Peyer's patch (tissue), 4 donors: Measurements from ENCODE around the gene SCAP.

Experiments
- CTCF ChIP-seq, 6 experiments: fragments of 450-650 bp in 4 of 6; fragments of 200-600 bp in 2 of 6; sonication (generic) in 1 of 6; IDR thresholded peaks; one replicate each; pipeline ENCODE4 v1.5.1; 2017 to 2019; ENCODE audit warnings: antibody characterized with exemption in 6 of 6, mild to moderate bottlenecking in 3 of 6, moderate library complexity in 1 of 6
- POLR2A ChIP-seq, 2 donors: fragments of 450-650 bp; IDR thresholded peaks; one replicate each; pipeline ENCODE4 v1.5.1; 2017; ENCODE audit warnings: antibody characterized with exemption in 2 of 2, mild to moderate bottlenecking in 2 of 2, moderate library complexity in 2 of 2

GRCh38 chr3:47404955-47405790 is 70.6 kb downstream of the SCAP start:
- TF ChIP-seq CTCF (IDR thresholded peaks at IDR 0.05) (no peak), POLR2A (IDR thresholded peaks at IDR 0.05) (no peak)
